ENCODE measurements around the gene PDCD2L.
A peak's percentile ranks its signal among the peaks of the same experiment; 100 is the strongest.

PDCD2L gene

DNA sequence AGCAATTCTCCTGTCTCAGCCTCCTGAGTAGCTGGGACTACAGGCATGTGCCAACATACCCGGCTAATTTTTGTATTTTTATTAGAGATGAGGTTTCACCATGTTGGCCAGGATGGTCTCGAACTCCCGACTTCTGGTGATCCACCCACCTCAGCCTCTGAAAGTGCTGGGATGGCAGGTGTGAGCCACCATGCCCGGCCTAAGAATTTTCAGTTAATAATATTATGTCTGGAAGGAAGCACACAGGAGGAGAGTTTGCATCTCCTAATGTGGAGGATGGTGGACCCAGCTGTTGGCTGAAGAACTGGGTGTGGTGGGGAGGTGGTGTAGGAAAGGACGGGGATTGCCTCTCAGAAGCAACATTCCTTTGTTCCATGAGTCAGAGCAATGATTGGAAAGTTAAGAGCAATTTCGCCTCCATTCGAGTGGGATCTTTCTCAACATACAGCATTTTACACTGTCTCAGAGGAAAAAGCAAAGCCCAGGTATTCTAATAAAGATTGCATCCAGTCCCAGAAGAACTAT, 11.9 kb downstream of the PDCD2L start:
- H3K27me3 ChIP-seq (ENCODE audit: control insufficient read depth in 1 of 2, insufficient read depth in 2 of 2, low read length in 2 of 2): no peaks in the 10 kb centered on the region
- no peak overlapping the region for H3K9ac ChIP-seq (ENCODE audit: low read length in 2 of 2)
- H3K36me3 ChIP-seq (ENCODE audit: control insufficient read depth in 2 of 2, insufficient read depth in 2 of 2, low read length in 2 of 2): peaks cover 0 to 12% of the 10 kb centered on the region in 2 donors
- H3K4me1 ChIP-seq (ENCODE audit: control insufficient read depth, insufficient read depth, low read length): no peaks in the 10 kb centered on the region
- H3K4me3 ChIP-seq (ENCODE audit: low read length in 2 of 2): no peak overlapping the region
- no peak overlapping the region for H3K27ac ChIP-seq (ENCODE audit: low read length)
- no peaks in the 10 kb centered on the region for H3K9me3 ChIP-seq (ENCODE audit: control insufficient read depth in 2 of 2, low read length in 2 of 2)

DNA sequence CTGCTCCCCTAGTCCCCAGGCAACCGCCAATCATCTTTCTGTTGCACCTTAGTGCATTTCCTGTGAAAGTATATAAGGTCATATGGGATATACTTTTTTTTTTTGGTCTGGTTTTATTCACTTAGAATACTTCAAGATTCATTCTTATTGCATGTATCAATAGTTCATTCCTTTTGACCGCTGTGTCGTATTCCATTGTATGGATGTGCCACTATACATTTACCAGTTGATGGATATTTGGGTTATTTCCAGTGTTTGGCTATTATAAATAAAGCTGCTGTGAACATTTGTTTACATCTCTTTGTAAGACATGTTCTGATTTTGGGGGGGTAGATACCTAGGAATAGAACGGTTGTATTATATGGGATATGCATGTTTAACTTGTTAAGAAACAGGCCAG, 14.1 kb downstream of the PDCD2L start:
- peaks cover 3 to 12% of the 10 kb centered on the region in 2 donors for H3K36me3 ChIP-seq (ENCODE audit: control insufficient read depth in 2 of 2, insufficient read depth in 2 of 2, low read length in 2 of 2)
- no peaks in the 10 kb centered on the region for H3K27me3 ChIP-seq (ENCODE audit: control insufficient read depth in 1 of 2, insufficient read depth in 2 of 2, low read length in 2 of 2)
- H3K9me3 ChIP-seq (ENCODE audit: control insufficient read depth in 2 of 2, low read length in 2 of 2): no peaks in the 10 kb centered on the region
- H3K27ac ChIP-seq (ENCODE audit: low read length): no peak overlapping the region
- H3K4me1 ChIP-seq (ENCODE audit: control insufficient read depth, insufficient read depth, low read length): no peaks in the 10 kb centered on the region
- no peak overlapping the region for H3K4me3 ChIP-seq (ENCODE audit: low read length in 2 of 2)
- no peak overlapping the region for H3K9ac ChIP-seq (ENCODE audit: low read length in 2 of 2)

DNA sequence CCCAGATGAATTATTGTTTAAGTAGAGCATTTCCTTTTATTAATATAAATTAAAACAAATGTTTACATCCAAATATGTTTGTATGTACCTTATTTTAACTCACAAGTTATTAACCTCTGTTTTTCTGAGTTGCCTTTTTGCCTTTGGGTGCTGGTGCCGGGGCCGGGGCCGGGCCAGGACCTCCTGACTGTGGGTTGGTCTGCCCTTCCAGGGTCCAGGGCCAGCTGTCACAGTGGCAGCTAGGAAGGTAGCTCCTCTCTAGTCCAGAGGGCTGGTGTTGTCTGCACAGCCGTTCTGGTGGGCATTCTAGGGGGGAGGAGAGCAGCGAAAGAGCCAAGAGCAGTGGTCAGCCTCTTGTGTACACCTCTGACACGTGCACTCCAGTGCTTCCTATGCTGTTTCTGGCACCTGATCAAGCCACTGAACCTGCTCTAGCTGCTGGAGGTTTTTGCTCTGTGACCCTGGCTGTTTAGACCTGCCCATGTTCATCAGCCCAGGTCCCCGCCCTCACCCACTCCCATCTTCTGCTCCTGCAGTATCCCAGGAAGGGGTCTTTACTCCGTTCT, 22.0 kb downstream of the PDCD2L start:
- Histone ChIP-seq H3K36me3 (ENCODE audit: control insufficient read depth in 2 of 2, insufficient read depth in 2 of 2, low read length in 2 of 2) (peaks cover 0 to 6% of the 10 kb centered on the region in 2 donors), H3K4me3 (ENCODE audit: low read length in 2 of 2) (no peak overlapping the region)

DNA sequence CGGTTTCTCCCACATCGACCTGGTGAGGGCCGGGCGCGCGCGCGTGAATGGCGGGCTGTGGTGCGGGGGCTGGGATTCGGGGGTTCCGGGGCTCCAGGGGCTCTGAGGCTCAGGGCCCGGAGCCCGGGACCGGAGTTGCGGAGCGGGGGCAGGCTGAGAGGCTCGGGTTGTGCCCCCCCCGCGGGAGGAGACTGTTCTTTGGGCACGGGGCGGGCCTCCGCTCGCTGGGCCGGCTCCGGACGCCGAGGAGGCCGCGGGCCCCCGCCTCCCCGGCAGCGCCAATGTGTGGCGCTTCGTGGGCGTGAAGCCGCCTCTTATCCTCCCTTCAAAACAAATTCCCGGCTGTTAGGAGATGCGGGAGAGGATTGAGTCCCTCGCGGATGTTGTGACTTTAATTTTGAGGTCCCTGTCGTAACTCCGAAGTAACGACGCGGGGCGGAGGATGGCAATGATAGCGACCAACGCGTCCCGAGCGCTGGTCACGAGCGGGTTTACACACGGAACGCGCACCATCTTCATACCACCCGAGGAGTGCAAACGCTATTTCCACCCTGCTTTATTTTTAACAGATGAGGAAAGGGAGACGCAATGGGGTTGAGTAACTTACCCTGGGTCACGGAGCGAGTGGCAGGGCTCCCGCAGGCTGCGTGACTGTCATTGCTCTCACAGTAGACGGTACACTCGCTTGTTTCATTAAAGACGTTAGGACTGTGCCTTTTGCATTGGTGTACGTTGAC, 24.5 kb downstream of the PDCD2L start:
- Histone ChIP-seq H3K9ac (ENCODE audit: low read length in 2 of 2) (peak overlapping the region; percentile 82 to 84), H3K4me3 (ENCODE audit: low read length in 2 of 2) (peak overlapping the region; percentile 94 to 95), H3K4me1 (ENCODE audit: control insufficient read depth, insufficient read depth, low read length) (peaks cover 28% of the 10 kb centered on the region), H3K36me3 (ENCODE audit: control insufficient read depth in 2 of 2, insufficient read depth in 2 of 2, low read length in 2 of 2) (peaks cover 0 to 5% of the 10 kb centered on the region in 2 donors), H3K27ac (ENCODE audit: low read length) (peak overlapping the region; percentile 70), H3K9me3 (ENCODE audit: control insufficient read depth in 2 of 2, low read length in 2 of 2) (no peaks in the 10 kb centered on the region), H3K27me3 (ENCODE audit: control insufficient read depth in 1 of 2, insufficient read depth in 2 of 2, low read length in 2 of 2) (no peaks in the 10 kb centered on the region)

More for the DNA sequence above, 22.0 kb downstream of the PDCD2L start:
- Histone ChIP-seq H3K27me3 (ENCODE audit: control insufficient read depth in 1 of 2, insufficient read depth in 2 of 2, low read length in 2 of 2) (no peaks in the 10 kb centered on the region), H3K9ac (ENCODE audit: low read length in 2 of 2) (no peak overlapping the region), H3K27ac (ENCODE audit: low read length) (no peak overlapping the region), H3K4me1 (ENCODE audit: control insufficient read depth, insufficient read depth, low read length) (peaks cover 23% of the 10 kb centered on the region), H3K9me3 (ENCODE audit: control insufficient read depth in 2 of 2, low read length in 2 of 2) (no peaks in the 10 kb centered on the region)

DNA sequence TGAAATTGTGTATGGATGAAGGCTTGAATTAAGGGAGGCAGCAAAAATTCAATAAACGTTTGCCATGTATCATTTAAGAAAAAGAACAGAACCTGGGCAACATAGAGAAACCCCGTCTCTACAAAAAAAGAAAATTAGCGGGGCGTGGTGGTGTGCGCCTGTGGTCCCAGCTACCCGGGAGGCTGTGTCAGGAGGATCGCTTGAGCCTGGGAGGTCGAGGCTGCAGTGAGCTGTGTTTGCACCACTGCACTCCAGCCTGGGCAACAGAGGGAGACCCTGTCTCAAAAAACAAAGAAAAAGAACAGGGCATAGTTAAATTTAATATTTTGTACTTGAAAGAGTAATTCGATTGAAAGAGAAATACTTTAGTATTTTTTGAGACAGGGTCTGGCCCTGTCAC, 25.4 kb downstream of the PDCD2L start:
- Histone ChIP-seq H3K36me3 (ENCODE audit: control insufficient read depth in 2 of 2, insufficient read depth in 2 of 2, low read length in 2 of 2) (peaks cover 4 to 7% of the 10 kb centered on the region in 2 donors), H3K4me3 (ENCODE audit: low read length in 2 of 2) (peak overlapping the region; percentile 94 to 95), H3K9me3 (ENCODE audit: control insufficient read depth in 2 of 2, low read length in 2 of 2) (no peaks in the 10 kb centered on the region), H3K27me3 (ENCODE audit: control insufficient read depth in 1 of 2, insufficient read depth in 2 of 2, low read length in 2 of 2) (no peaks in the 10 kb centered on the region), H3K27ac (ENCODE audit: low read length) (no peak overlapping the region), H3K9ac (ENCODE audit: low read length in 2 of 2) (peak overlapping the region in 1 of 2 donors; percentile 82), H3K4me1 (ENCODE audit: control insufficient read depth, insufficient read depth, low read length) (peaks cover 28% of the 10 kb centered on the region)

DNA sequence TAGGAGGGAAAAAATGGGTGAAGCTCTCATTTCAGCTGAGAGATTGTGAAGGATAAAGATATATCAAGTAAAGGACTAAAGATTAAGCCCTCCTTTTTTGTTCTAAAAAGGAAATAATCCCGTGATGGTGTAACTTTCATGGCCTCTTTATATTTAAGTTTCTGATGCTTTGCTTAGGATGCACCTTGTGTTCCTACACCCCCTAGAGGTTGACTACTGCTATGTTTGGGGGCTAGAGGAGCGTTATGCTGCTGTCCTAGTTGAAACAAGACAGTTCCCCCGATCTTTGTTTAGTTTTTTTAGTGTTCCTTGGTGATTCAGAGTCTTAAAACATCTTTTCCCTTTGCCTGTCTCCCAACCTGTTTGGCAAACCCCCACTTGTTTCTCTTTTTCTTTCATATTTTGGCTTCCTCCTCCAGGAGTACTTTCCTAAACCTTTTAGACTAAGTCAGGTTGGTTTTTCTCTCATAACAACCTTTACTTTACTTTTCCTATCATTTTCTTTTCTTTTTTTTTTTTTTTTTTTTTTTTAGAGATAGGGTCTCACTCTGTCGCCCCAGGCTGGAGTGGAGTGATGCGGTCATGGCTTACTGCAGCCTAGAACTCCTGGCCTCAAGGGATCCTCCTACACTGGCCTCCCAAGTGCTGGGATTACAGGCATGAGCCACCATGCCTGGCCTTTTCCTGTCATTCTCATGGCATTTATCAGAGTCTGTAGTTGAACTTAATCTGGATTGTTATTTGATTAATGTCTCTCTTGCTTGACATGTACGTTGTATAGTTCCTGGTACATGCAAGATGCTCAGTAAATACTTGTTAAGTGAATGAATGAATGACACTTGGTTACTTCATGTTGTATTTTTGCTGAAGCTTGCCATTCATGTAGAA, 26.8 kb downstream of the PDCD2L start:
- Histone ChIP-seq H3K36me3 (ENCODE audit: control insufficient read depth in 2 of 2, insufficient read depth in 2 of 2, low read length in 2 of 2) (peaks cover 11 to 15% of the 10 kb centered on the region in 2 donors), H3K9me3 (ENCODE audit: control insufficient read depth in 2 of 2, low read length in 2 of 2) (no peaks in the 10 kb centered on the region), H3K27me3 (ENCODE audit: control insufficient read depth in 1 of 2, insufficient read depth in 2 of 2, low read length in 2 of 2) (no peaks in the 10 kb centered on the region), H3K9ac (ENCODE audit: low read length in 2 of 2) (peak overlapping the region in 1 of 2 donors; percentile 7), H3K4me3 (ENCODE audit: low read length in 2 of 2) (peak overlapping the region in 1 of 2 donors; percentile 35), H3K27ac (ENCODE audit: low read length) (no peak overlapping the region), H3K4me1 (ENCODE audit: control insufficient read depth, insufficient read depth, low read length) (peaks cover 28% of the 10 kb centered on the region)

DNA sequence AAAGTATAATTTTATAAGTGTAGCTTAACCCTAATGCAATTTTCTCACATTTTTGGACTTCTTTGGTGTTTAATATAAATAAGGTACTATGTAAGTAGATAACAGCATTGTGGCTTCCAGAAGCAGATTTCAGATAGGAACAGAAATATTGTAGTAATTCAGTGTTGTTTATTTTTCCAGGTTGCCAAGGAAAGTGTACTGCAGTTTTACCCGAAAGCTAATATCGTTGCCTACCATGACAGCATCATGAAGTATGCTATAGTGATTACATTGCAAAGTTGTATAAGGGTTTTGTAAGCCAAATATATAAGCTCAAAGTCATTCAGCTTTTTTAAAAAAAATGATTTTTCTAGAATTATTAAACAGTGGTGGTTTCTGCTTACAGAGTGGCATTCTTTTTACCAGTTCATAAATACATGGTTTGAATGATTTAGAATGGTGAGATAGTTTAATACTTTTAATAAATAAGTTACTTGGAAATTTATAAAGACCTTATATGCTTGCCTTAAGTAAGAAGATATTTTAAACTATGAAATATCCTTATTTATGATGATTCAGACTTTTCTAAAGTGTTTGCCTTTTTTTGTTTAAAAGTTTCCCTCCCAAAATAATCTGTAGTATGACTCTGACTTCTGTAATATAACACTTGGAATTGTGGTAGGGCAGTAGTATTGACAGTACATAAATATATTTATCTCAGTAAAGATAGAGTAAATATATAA, 27.6 kb downstream of the PDCD2L start:
- Histone ChIP-seq H3K4me1 (ENCODE audit: control insufficient read depth, insufficient read depth, low read length) (peaks cover 28% of the 10 kb centered on the region), H3K27me3 (ENCODE audit: control insufficient read depth in 1 of 2, insufficient read depth in 2 of 2, low read length in 2 of 2) (no peaks in the 10 kb centered on the region), H3K27ac (ENCODE audit: low read length) (no peak overlapping the region), H3K36me3 (ENCODE audit: control insufficient read depth in 2 of 2, insufficient read depth in 2 of 2, low read length in 2 of 2) (peaks cover 11 to 20% of the 10 kb centered on the region in 2 donors), H3K4me3 (ENCODE audit: low read length in 2 of 2) (no peak overlapping the region), H3K9me3 (ENCODE audit: control insufficient read depth in 2 of 2, low read length in 2 of 2) (no peaks in the 10 kb centered on the region), H3K9ac (ENCODE audit: low read length in 2 of 2) (no peak overlapping the region)

DNA sequence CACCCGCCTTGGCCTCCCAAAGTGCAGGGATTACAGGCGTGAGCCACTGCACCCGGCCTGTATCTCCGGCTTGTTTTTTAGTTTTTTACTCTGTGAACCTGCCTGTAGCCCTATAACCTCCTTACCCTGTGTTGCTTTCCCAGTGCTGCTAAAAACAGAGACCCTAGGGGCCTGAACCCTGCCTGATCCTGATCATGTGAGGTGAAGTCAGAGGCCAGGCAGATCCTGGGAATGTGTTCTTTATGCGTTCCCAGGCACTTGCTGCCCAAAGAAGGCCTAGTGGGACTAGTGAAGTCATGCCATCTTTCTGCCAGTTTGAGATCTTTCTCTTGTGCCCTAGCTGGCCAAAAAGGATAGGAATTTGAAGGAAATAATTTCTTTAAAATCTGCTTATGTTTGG, 28.6 kb downstream of the PDCD2L start:
- H3K9me3 ChIP-seq (ENCODE audit: control insufficient read depth in 2 of 2, low read length in 2 of 2): no peaks in the 10 kb centered on the region
- peaks cover 11 to 22% of the 10 kb centered on the region in 2 donors for H3K36me3 ChIP-seq (ENCODE audit: control insufficient read depth in 2 of 2, insufficient read depth in 2 of 2, low read length in 2 of 2)
- H3K4me1 ChIP-seq (ENCODE audit: control insufficient read depth, insufficient read depth, low read length): peaks cover 26% of the 10 kb centered on the region
- H3K27me3 ChIP-seq (ENCODE audit: control insufficient read depth in 1 of 2, insufficient read depth in 2 of 2, low read length in 2 of 2): no peaks in the 10 kb centered on the region
- H3K27ac ChIP-seq (ENCODE audit: low read length): no peak overlapping the region
- no peak overlapping the region for H3K9ac ChIP-seq (ENCODE audit: low read length in 2 of 2)
- H3K4me3 ChIP-seq (ENCODE audit: low read length in 2 of 2): no peak overlapping the region

DNA sequence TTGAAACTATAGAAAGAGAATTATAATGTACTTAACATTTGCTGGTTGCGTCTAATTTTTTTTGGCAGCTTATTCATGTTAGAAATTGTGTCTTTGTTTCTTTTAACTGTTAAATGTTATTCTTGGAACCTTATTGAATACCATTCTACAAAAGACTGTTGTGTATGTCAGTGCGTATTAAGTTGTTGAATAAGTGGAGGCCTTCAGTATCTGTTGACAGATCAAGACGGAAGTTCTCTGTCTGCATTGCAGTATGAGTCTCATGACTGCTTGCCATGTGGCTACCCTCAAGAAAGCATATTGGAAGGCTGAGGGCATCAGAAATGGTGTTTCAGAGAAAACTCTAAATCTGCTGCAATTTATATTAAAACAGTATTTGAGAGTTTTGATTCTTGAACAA, 32.5 kb downstream of the PDCD2L start:
- H3K36me3 ChIP-seq (ENCODE audit: control insufficient read depth in 2 of 2, insufficient read depth in 2 of 2, low read length in 2 of 2): peaks cover 18 to 22% of the 10 kb centered on the region in 2 donors
- H3K27me3 ChIP-seq (ENCODE audit: control insufficient read depth in 1 of 2, insufficient read depth in 2 of 2, low read length in 2 of 2): no peaks in the 10 kb centered on the region
- no peak overlapping the region for H3K27ac ChIP-seq (ENCODE audit: low read length)

DNA sequence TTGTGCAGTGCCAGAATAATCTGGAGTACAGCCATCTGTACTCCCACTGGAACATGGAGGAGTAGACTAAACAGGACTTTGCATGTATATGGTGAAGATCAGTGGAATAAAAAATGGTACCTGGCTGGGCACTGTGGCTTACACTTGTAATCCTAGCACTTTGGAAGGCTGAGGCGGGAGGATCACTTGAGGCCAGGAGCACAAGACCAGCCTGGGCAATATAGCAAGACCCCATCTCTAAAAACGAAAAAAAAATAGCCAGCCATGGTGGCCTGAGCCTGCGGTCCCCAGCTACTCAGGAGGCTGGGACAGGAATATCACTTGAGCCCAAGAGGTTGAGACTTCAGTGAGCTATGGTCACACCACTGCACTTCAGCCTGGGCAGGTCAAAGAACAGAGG, 44.0 kb downstream of the PDCD2L start:
- Histone ChIP-seq H3K9me3 (ENCODE audit: control insufficient read depth in 2 of 2, low read length in 2 of 2) (no peaks in the 10 kb centered on the region), H3K36me3 (ENCODE audit: control insufficient read depth in 2 of 2, insufficient read depth in 2 of 2, low read length in 2 of 2) (peaks cover 47 to 54% of the 10 kb centered on the region in 2 donors), H3K4me3 (ENCODE audit: low read length in 2 of 2) (no peak overlapping the region), H3K27me3 (ENCODE audit: control insufficient read depth in 1 of 2, insufficient read depth in 2 of 2, low read length in 2 of 2) (no peaks in the 10 kb centered on the region), H3K4me1 (ENCODE audit: control insufficient read depth, insufficient read depth, low read length) (no peaks in the 10 kb centered on the region), H3K9ac (ENCODE audit: low read length in 2 of 2) (no peak overlapping the region), H3K27ac (ENCODE audit: low read length) (no peak overlapping the region)

More for the DNA sequence above, 32.5 kb downstream of the PDCD2L start:
- H3K9me3 ChIP-seq (ENCODE audit: control insufficient read depth in 2 of 2, low read length in 2 of 2): no peaks in the 10 kb centered on the region
- no peak overlapping the region for H3K9ac ChIP-seq (ENCODE audit: low read length in 2 of 2)
- H3K4me1 ChIP-seq (ENCODE audit: control insufficient read depth, insufficient read depth, low read length): peaks cover 3% of the 10 kb centered on the region
- no peak overlapping the region for H3K4me3 ChIP-seq (ENCODE audit: low read length in 2 of 2)

All from stomach smooth muscle (tissue), 2 donors.